GM21576 (cell line): ENCODE results near the gene FAM135A.
A peak's percentile ranks its signal among the peaks of the same experiment; 100 is the strongest.

Experiments used
- ATAC-seq: cut with Tn5 transposase; IDR thresholded peaks from one replicate; pipeline ENCODE4 v1.9.1; 2021; ENCODE audit warnings: mild to moderate bottlenecking, moderate library complexity; ENCODE audit not compliant: unreplicated experiment

The FAM135A gene

DNA sequence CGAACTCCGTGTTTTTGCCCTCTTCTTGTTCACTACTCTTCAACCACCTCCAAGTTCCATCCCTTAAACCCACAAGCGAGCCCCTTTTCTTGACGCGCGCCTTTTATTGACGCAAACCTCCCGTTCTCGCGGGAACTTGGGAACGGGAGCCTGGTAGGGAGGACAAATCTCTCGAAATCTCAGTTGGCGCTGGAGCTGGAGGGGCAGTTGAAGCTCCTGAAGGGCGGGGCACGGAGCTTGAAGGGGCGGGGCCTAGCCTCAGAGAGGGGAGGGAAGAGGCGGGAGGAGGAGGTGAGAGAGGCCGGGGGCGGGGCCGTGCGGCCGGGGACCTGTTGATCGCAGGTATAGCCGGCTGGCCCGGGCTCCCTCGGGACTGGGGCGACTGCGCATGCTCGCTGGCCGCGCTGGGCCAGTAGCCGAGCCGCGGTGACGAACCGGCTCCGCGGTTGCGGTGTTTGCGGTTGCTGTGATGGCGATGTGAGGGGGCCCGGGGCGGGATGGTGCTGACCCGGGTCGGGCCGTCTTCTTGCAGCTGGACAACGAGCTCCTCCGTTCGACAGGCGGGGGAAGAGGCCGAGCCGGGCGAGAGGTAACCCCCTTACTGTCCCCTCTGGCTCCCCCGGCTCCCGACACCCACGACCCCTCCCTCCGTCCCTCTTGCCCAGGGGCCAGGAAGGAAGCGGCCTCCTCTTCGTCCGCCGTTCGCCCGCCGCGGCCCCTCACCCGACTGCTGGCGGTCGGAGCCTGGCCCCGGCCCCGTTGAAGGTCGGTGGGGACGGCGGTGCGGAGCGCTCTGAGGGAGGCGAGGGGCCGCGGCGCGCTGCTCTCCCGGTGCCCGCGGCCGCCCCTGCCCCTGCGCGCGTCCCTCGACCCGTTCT is at the start of gene FAM135A:
FAM135A (plus strand) TSS at position 395 of the 878 bp plus-strand sequence. CDS start 14,835 bp downstream, outside the sequence.
- peak; percentile 87 for ATAC-seq

DNA sequence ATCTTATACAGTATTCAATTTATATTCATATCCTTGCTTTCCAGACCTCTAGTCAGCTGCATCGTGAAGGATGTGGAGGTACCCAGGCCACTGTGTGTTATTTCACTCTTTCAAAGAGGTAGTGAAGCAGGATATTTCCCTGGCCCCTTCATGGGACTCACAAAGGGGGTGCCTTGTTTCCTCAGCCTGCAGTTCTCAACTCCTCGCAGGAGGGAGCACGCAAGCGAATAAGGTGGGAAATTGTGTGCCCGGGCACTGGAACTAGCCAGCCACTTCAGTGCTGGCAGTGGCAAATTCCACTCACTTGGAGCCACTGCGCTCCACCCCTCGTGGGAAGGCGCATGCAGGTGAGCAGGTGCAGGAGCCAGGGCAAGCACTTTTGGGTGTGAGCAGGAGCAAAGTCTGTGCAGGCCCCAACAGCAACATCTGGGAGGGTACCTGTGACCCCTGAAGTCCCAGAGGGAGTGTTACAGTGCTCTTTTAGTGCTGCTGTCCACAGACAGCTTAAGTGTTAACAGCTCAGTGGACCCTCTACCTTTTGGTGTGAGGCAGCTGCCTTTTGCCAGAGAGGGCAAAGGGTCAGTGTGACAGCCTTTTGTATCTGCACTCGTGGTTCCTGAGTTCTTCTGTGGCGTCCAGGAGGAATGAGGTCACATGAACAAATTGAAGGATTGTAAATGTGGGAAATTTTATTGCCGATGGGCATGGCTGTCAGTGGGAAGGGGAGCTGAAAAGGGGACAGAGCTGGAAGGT is 49.4 kb upstream of the FAM135A start:
- ATAC-seq, result no peak

DNA sequence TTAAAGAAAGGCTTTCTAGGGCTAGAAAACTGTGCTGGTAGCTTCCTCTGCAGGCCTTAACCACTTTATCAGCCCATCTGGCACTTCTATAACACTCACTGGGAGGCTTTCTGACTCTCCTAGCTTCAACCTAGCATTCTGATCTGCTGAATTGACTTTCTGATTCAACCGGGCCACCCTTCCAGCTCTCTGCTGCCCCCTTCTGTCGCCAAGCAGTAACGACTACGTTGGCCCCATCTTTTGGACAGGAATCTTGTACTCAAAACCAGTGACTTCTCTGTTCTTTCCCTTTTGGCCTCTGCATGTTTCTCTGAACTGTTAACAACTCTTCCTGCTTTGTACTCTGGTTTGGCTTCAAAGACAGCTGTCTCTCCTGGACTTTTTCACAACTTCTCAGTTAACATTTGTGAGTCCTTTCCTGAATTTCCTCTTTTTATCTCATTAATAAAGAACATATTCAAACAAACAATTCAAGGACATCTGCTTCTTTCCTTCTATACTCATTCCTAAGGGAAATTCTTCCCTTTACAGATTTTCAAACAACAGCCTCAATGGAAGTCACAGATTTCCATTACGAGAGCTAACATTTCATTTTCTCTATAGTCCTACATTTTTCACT is 43.9 kb upstream of the FAM135A start:
- peak; percentile 86 for ATAC-seq

DNA sequence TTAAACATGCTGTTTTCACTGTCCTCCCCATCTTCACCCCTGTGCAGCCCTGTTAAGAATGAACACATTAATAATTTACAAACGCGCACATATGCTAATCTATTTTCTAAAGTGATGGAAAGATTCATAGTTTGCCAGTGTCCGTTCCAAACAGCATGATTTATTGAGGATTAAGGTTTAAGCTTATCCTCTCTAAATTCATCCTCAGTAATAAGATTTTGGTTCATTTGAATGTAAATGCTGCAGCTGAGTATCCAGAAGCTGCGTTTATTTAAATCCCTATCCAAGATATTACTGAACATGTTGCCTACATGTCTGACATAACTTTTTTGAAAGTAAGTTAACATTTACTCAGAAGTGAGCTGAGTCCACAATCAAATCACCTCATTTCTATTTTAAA is 42.8 kb upstream of the FAM135A start:
- no peak for ATAC-seq

DNA sequence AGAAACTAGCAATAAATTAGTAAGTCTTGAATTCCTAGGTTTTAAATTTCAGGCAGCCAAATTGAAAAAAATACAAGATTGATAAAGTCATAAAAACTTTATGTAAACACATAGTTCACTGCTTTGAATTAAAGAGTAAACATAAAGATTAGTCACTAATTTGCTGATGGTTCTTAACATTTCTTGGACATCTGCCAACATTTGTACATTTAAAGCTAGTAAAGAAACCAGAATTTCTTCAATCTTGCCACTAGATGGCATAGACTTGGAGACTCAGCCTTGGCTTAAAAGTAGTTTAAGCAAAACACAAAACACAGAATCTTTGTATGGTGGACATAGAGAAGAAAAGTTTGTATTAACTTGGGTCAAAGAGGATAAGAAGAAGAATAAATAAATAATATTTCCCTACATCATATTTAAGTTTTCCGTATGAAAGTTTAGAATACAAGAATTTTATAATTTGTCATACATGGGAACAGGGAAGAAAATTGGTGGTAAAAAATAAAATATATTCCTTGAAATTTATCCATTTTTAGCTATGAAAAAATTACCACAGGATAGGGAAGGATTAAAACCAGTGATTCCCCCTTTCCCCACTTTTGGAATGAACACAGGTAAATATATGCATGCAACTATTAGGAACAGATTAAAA is 41.7 kb upstream of the FAM135A start:
- no peak for ATAC-seq

DNA sequence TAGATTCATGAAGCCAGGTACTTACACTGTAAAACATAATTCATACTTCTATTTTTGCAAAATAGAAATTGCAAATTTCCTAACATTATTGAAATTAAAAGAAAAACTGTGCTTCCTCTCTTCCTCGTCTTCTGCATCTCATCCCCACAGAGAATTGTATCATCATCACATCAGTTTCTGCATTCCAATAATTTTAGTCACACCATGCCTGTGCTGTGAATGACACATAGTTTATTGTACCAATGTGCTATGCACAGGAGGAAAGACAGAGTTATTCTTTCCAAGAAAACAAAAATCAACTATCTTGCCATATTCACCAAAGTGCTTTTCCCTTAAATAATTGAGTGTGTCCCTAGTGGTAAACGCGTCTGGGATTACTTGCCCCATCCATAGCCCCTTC is 38.1 kb upstream of the FAM135A start:
- no peak for ATAC-seq

DNA sequence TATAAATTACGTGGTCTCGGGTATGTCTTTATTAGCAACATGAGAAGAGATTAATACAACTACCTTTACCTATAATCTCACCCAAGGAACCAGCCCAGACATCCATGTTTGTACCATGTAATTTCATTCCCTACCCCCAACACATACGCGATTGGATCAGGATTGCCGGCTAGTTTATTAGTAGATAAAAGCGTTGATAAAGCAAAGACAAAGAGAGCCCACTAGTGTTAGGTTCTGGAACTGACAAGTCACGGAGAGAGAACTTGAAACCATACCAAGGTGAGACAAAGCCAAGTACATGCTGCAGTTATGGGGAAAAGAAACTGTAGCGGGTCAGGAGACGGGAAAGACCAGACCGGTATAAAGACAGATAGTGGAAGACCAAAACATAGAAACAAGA is 37.4 kb upstream of the FAM135A start:
- no peak for ATAC-seq

DNA sequence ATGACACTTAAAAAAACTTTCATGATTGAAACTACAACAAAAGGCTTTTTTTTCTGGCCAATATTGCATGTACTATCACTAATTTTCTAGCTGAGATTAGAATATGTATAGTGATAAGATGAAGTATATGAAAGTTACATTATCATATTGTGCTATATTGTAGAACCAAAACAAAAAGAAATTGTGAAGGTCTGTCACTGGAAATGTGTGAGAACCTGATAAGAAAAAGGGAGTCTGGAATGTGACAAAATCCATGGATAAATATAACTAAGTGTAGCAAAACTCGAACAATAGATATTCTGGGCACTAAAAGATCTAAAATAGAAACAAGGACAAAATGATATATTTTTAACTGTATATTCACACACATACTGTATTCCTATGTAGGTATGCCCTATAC is 36.7 kb upstream of the FAM135A start:
- no peak for ATAC-seq

DNA sequence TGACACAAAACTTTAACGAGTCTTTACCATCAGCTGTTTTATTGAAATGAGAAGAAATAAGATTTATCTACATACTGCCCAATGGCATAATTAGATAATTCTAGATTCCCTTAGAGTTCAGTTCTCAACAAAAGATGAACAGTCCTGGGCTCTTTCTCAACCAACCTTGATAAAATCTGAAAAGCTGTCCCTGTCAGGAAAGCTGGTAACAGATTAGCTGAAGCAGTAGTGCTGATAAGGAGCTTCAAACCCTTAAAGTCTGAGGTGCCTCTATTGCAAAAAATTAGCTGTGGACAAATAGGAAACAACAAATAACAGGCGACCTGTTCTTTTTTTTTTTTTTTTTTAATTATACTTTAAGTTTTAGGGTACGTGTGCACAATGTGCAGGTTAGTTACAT is 35.9 kb upstream of the FAM135A start:
- no peak for ATAC-seq

DNA sequence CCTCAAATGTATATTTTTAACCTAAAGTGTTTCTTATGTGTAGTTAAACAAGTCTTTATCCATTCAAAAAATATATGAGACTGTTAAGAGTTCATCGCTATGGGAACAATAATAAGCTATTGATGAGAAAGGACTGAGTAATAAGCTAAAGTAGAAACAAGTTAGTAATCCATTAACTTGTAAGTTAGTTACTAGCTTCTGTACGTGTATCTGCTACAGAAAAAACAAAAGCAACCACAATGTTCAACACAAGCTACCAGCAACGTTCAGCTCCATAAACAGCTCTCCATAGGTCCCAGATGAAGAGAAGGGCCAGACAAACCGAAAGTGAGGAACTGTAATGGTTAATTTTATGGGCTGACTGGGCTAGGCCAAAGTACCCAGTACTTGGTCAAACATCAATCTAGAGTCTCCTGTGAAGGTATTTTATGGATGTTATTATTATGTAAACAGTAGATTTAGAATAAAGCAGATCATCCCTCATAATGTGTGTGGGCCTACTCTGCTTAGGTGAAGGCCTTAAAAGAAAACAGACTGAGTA is 33.8 kb upstream of the FAM135A start:
- ATAC-seq, result no peak

DNA sequence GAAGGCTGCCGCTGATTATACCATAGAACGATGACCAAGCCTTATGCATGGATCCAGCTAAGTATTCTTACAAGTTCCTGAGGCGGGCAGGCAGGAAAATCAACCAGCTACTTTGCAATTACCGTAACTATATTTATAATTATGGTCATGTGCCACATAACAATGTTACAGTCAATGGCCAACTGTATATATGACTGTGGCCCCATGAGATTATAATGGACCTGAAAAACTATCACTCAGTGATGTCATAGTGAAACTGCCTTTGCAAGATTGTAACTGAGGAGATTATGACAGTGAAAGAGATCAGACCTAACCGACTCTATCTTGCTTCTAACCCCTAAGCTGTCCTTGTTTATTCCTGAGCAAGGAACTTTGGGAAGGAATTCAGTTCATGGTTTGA is 33.1 kb upstream of the FAM135A start:
- peak; percentile 88 for ATAC-seq

DNA sequence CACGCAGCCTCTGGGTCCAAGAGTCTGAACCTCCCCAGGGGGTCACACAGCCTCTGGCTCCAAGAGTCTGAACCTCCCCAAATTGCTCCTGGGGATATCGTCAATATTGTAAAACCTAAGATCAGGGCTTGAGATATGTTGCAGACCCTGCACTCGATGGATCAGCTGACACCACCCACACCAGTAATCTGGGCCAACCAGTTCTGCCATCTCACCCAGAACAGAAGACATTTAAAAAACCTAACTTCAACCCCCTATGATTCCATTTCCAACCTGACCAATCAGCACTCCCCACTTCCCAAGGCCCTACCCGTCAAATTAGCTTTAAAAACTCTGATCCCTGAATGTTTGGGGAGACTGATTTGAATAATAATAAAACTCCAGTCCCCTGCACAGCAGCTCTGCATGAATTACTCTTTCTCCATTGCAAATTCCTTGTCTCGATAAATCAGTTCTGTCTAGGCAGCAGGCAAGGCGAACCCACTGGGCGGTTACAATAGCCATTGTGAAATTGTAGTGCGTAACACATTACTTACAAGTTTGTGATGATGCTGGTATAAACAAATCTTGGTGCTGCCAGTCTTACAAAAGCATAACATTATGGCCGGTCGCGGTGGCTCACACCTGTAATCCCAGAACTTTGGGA is 32.4 kb upstream of the FAM135A start:
- ATAC-seq, result no peak

DNA sequence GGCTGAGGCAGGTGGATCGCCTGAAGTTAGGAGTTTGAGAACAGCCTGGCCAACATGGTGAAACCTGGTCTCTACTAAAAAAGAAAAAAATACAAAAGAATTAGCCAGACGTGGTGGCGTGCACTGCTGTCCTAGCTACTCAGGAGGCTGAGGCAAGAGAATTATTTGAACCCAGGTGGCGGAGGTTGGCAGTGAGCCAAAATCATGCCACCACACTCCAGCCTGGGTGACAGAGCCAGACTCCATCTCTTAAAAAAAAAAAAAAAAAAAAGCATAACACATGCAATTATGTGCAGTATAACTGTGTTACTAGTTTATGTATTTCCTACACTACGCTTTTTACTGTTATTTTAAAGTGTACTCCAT is 31.9 kb upstream of the FAM135A start:
- no peak for ATAC-seq

DNA sequence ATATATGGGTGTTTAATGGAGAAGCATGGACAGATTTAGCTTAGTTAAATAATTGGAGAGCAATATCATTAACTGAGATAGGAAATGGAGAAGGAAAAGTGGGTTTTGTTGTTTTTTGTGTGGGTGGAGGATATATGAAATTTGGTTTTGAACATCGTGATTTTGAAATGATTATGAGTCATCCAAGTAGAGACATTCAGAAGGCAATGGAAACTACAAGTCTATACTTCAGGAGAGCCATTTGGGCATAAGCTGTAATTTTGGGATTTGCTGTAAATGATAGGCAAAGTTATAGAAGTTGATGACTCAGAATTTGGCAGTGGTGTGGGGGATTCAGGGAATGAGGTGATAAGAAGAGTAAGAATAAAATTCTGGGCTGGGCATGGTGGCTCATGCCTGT is 27.4 kb upstream of the FAM135A start:
- ATAC-seq, result no peak

DNA sequence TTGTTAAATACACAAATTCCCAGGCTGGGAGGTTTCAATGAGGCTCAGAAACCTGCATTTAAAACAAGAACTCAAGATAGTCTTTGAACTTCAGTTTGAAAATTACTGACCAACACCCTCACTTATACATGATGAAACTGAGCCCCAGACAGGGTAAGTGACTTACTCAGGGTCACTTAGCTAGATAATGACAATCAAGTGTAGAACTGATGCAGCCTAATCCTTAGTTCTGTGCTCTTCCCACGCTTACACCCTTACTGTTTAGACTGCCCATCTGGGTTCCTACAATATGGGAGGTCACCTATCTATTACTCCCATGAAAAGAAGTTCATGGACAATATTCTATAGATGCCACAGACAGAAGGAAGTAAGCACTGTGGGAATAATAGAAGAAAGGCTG is 24.5 kb upstream of the FAM135A start:
- ATAC-seq, result no peak

DNA sequence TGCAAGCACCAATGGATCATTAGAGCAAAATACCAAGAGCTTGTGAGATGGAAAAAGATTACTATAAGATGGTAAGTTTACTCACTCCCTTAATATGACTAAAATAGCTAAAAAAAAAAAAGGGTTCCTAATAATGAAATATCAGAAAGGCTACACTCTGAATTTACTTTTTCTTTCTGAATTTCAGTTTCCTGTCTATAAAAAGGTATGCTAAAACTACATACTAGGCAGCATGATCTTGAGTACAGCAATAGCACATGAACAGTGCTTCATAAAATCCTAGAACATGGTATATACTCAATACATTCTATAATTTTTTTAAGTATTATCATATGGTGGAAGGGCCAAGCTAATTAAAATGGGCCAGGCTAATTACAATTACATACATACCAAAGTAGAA is 24.0 kb upstream of the FAM135A start:
- ATAC-seq, result no peak

DNA sequence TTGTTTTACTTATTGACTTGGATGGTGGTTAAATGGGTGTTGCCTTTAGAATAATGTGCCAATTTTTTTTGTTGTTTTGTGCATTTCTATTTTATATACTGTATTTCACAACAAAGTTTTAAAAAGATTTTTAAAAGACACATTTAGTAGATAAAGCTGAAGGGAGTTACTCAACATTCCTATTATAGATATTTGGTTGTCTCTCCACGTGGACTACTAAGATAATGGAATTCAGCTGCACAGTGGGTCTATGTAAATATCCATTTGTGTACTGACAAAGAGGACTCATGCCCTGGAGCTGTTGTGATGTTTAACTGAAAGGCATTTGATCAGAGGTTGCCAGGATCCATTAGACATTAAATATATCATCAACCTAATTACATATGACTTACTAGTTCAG is 23.2 kb upstream of the FAM135A start:
- no peak for ATAC-seq

DNA sequence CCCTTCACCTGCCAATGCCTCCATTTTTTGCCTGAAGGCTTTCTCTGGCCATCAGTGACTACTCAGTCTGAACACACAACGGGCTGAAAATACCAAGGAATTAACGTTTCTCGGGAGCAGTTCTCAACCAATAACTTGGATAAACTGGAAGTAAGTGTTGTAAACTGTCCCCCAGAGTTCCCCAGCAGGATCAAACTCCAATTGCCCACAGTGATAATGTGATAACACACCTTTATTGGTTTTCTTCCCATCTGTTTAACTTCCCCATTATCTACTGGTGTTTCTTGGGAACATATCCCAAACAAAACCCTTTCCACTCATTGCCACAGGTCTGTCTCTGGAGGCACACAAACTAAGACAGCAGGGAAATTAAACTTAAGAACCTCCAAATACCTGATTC is 21.8 kb upstream of the FAM135A start:
- ATAC-seq, result no peak

DNA sequence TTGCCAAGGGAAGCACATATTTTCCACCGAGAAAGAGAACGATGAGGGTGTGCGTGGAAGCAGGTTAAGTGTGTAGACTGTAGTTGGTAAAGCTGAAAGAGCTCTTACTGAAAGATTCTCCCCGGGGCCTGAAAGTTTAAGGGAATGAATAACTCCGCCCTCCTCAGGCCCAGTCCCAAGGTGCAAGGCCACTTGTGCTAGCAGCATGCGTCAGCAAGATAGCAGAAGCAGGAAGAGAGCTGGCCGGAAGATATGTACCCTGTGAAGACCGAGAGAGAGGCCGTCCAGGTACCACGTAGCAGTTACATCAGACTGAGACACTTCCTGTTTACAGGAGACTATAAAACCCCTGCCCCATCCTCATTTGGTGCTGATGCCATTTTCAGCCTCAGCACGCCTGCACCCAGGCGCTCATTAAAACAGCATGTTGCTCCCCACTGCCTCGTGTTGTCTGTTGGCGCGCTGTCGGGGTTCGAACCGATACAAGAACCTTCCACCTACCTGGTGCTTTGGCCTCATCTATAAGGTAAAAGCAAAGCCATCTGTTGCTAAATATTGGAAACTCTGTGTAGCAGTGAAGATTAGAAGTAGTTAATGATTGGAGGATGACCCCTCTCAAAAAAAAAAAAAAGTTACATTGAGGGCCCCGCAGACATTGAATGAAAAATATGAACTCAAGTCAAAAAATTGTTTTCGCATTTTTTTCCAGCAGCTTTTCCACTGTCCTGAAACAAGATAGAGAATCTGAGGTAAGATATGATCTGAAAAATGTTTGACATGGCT is 18.6 kb upstream of the FAM135A start:
- no peak for ATAC-seq

DNA sequence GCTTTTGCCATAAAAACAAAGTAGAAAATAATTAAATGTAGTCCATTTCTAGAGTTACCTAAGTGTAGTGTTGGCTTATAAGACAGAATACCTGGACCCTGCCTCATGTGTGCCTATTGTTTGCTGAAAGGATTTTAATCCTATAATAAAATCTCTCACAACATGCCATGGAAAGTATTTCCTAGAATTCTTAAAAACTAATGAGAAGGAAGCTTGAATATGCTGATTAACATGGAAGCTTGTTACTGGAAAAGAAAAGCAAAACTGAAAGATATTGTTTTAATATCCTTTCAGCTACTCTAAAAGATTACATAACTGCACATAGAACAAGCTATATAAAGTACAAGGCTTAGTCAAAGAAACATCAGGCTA is 18.0 kb upstream of the FAM135A start:
- ATAC-seq, result no peak
